Upper lobe of left lung (tissue), 6 donors: ENCODE data around the gene AREL1. TPM values are rescaled to one million over a fixed set of nuclear protein-coding genes. Genes with fewer than 3 reads are reported as not detected.

Source experiments
- ATAC-seq, 2 donors: fragments of 200-7000 bp; cut with Tn5 transposase; one replicate each; pipeline ENCODE4 v1.9.1; 2022; ENCODE audit warnings: mild to moderate bottlenecking in 2 of 2, moderate library complexity in 2 of 2; ENCODE audit not compliant: low FRiP score in 2 of 2
- DNase-seq, 2 donors: peaks; one replicate each; pipeline ENCODE4 v3.0.0-alpha.2; 2019 to 2020
- H3K27ac ChIP-seq, 4 donors: fragments of 200-600 bp; sonication (generic); one replicate each; pipeline ENCODE4 v1.5.1; 2016 to 2019
- H3K27me3 ChIP-seq, 4 donors: fragments of 200-600 bp; sonication (generic); one replicate each; pipeline ENCODE4 v1.5.1; 2017 to 2019
- H3K36me3 ChIP-seq, 4 donors: fragments of 200-600 bp; sonication (generic); one replicate each; pipeline ENCODE4 v1.5.1; 2016 to 2019
- H3K4me1 ChIP-seq, 4 donors: fragments of 200-600 bp; sonication (generic); one replicate each; pipeline ENCODE4 v1.5.1; 2018 to 2019
- H3K4me3 ChIP-seq, 4 donors: fragments of 200-600 bp; sonication (generic); one replicate each; pipeline ENCODE4 v1.5.1; 2017 to 2019; ENCODE audit warnings: mild to moderate bottlenecking in 2 of 4, moderate library complexity in 1 of 4
- H3K9me3 ChIP-seq, 4 donors: fragments of 200-600 bp; sonication (generic); one replicate each; pipeline ENCODE4 v1.5.1; 2018 to 2019
- EP300 ChIP-seq, 4 donors: sonication (generic); formaldehyde crosslinking; IDR thresholded peaks; one replicate each; pipeline ENCODE4 v1.5.1; 2017; ENCODE audit warnings: antibody characterized with exemption in 4 of 4, control low read depth in 2 of 4
- POLR2A ChIP-seq, 4 donors: fragments of 450-650 bp; IDR thresholded peaks; one replicate each; pipeline ENCODE4 v1.5.1; 2016 to 2017; ENCODE audit warnings: antibody characterized with exemption in 4 of 4, mild to moderate bottlenecking in 2 of 4
- POLR2AphosphoS5 ChIP-seq, 2 donors: sonication (generic); formaldehyde crosslinking; IDR thresholded peaks; one replicate each; pipeline ENCODE4 v1.5.1; 2017; ENCODE audit warnings: antibody characterized with exemption in 2 of 2
- WGBS, 2 donors: methylation state at CpG; one replicate each; pipeline ENCODE4 v1.1.5; 2017 to 2018; 5-methylcytosine and 5-hydroxymethylcytosine counted together
- total RNA-seq, 6 donors: library from RNA; depleted of rRNA in 4 of 6; stranded (reverse); fragments of >200 nt in 4 of 6; gene quantifications; one replicate each; pipeline versions ENCODE4 v1.1.0 to v1.2.1, GENCODE V29; 2016 to 2021
- TF ChIP-seq, protein P1 (sequence below), 6 experiments: fragments of 450-650 bp in 4 of 6; fragments of 200-600 bp in 2 of 6; sonication (generic) in 2 of 6; IDR thresholded peaks; one replicate each; pipeline ENCODE4 v1.5.1; 2016 to 2019; ENCODE audit warnings: antibody characterized with exemption in 6 of 6
- donor health status: DM: no; HTN: no; CAD: no; lungs with moderate emphysema.
- donor health status: DM: no; HTN: yes; CAD: no; lungs with severe emphysema.

AREL1 gene
- total RNA-seq, 6 donors from 2014 or later, result 13.5 to 44.0 (median 28.9) TPM

DNA sequence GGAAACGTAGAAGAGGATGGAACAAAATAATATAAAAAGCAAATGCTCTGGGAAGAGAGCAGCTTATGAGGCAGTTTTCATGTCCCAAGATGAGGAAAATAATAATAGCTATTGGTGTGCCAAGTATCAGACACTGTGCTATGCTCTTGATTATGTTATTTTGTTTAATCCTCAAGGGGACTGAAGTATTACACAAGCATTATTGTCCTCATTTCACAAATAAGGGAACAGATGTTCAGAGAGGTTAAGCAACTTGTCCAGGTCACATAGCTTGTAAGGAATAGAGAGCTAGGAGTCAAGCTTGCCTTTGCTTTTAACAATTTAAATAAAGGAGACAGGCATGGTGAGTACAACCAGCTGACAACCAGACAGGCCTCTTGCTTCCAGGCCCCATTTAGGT lies 73.9 kb downstream of the AREL1 start:
- Histone ChIP-seq H3K9me3 (no peaks in the 10 kb centered on the region), H3K4me1 (no peaks in the 10 kb centered on the region), H3K27me3 (no peaks in the 10 kb centered on the region), H3K36me3 (no peaks in the 10 kb centered on the region), H3K27ac (no peak overlapping the region), H3K4me3 (no peak overlapping the region)
- TF ChIP-seq EP300 (IDR thresholded peaks at IDR 0.05) (no peak), POLR2A (IDR thresholded peaks at IDR 0.05) (no peak), POLR2AphosphoS5 (IDR thresholded peaks at IDR 0.05) (no peak)
- TF ChIP-seq, protein P1, sequence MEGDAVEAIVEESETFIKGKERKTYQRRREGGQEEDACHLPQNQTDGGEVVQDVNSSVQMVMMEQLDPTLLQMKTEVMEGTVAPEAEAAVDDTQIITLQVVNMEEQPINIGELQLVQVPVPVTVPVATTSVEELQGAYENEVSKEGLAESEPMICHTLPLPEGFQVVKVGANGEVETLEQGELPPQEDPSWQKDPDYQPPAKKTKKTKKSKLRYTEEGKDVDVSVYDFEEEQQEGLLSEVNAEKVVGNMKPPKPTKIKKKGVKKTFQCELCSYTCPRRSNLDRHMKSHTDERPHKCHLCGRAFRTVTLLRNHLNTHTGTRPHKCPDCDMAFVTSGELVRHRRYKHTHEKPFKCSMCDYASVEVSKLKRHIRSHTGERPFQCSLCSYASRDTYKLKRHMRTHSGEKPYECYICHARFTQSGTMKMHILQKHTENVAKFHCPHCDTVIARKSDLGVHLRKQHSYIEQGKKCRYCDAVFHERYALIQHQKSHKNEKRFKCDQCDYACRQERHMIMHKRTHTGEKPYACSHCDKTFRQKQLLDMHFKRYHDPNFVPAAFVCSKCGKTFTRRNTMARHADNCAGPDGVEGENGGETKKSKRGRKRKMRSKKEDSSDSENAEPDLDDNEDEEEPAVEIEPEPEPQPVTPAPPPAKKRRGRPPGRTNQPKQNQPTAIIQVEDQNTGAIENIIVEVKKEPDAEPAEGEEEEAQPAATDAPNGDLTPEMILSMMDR (IDR thresholded peaks at IDR 0.05), result no peak
- WGBS, 2 donors, result 82 to 90% methylated on average over 1 of the region's 1 CpG
- DNase-seq (no peak), ATAC-seq (peak in 1 of 2 donors; percentile 62)

DNA sequence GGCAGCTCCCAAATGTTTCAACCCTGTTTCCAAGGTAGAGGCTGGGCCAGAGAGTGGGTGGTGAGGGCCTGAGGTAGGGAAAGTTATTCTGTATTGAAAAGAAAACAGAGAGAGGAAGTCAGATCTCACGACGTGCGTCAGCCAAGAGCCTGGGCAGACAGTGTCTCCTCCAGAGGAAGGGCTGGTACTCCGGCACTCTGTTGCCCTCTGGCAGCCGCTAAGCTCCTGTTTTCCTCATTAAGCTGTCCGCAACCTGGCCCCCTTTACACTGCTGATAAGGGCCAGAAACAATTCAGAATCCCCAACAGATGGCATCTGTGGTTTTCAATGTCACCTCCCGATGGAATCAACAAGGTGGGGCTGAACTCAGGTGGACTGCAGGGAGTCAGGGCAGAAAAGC lies 74.8 kb downstream of the AREL1 start:
- no peak overlapping the region for H3K4me3 ChIP-seq
- DNase-seq (no peak), ATAC-seq (no peak)
- no peaks in the 10 kb centered on the region for H3K36me3 ChIP-seq
- TF ChIP-seq EP300 (IDR thresholded peaks at IDR 0.05), result no peak
- 41 to 64% methylated on average over 6 to 7 of the region's 7 CpGs for WGBS, 2 donors
- no peak overlapping the region for H3K27ac ChIP-seq
- no peaks in the 10 kb centered on the region for H3K9me3 ChIP-seq
- H3K27me3 ChIP-seq, result no peaks in the 10 kb centered on the region
- H3K4me1 ChIP-seq, result no peaks in the 10 kb centered on the region

DNA sequence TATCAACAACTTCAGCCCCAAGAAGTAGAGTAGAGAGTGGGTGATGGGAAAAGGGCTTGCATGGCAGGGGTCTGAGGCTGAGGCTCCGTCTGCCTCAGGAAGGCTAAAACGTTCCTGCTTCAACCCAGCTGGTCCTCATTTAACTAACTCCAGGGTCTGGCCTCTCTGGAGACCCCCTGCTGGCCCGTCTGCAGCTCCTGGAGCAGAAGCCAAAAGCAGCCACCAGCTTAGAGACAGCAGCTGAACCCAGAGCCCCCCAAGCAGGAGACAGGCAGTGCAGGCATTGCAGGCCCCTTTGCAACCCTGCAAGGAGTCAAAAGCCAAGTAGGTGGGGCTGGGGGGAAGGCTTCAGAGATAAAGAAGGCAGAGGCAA lies 75.7 kb downstream of the AREL1 start:
- Histone ChIP-seq H3K4me1 (no peaks in the 10 kb centered on the region), H3K27ac (no peak overlapping the region), H3K4me3 (no peak overlapping the region), H3K27me3 (no peaks in the 10 kb centered on the region), H3K36me3 (no peaks in the 10 kb centered on the region), H3K9me3 (no peaks in the 10 kb centered on the region)
- WGBS, 2 donors, result 54 to 75% methylated on average over 2 to 3 of the region's 3 CpGs
- DNase-seq, result no peak
- ATAC-seq, result no peak
- TF ChIP-seq POLR2A (IDR thresholded peaks at IDR 0.05) (no peak), EP300 (IDR thresholded peaks at IDR 0.05) (no peak), POLR2AphosphoS5 (IDR thresholded peaks at IDR 0.05) (no peak)
- TF ChIP-seq, protein P1 (IDR thresholded peaks at IDR 0.05), result no peak

DNA sequence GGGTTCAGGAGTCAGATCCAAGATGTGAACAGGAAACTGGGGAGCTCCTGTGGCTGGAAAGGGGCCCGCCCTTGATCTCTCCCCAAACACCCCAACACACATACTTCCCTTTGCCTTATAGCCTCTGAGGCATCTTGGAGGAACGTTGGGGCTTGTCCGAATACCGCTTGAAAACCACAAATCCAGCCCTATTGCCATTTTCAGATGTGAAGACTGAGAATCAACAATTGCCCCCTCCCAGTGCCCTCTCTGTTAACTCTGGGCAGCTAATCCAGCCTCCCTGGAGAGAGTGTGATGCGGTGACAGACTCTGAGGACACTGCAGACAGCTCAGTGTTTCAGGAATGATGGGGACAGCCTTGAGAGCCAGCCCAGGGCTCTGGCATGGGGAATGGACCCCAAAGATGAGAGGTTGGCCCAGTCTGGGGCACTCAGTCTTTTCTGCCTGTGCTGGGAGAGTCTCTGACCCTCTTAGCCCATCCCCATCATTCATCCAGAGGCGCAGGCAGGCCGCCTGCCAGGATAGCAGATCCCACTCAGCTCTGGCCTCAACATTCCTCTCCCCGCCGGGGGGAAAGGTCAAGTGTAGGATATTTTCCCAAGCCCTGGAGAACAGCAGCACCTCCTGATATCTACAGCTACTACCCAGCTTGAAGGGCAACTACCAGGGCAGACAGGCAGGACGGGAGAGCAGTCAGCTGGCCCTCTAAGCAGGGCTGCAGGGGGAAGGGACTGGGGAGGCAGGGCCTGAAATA lies 76.3 kb downstream of the AREL1 start:
- Histone ChIP-seq H3K27me3 (no peaks in the 10 kb centered on the region), H3K4me1 (no peaks in the 10 kb centered on the region), H3K27ac (no peak overlapping the region), H3K36me3 (no peaks in the 10 kb centered on the region), H3K9me3 (no peaks in the 10 kb centered on the region), H3K4me3 (no peak overlapping the region)
- DNase-seq, result no peak
- no peak for TF ChIP-seq POLR2AphosphoS5 (IDR thresholded peaks at IDR 0.05)
- no peak for TF ChIP-seq POLR2A (IDR thresholded peaks at IDR 0.05)
- no peak for TF ChIP-seq EP300 (IDR thresholded peaks at IDR 0.05)
- TF ChIP-seq, protein P1 (IDR thresholded peaks at IDR 0.05), result no peak
- WGBS, 2 donors, result 72 to 77% methylated on average over 9 to 10 of the region's 10 CpGs
- no peak for ATAC-seq

DNA sequence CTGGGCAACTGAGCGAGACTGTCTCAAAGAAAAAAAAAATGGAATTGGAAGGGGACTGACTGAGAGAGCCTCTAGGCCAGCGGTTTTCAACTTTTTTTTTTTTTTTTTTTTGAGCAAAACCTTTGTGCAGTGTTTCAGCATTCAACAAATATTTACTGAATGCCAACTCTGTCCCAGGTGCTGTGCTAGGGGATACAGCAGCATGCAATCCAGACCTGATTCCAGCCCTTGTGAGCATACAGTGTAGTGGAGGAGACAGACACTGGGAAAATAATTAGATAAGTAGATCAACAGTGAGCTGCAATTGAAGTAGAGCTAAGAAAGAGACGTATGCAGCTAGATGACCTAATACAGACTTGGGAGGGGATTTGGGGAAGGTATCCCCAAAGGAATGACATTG lies 77.0 kb downstream of the AREL1 start:
- H3K4me1 ChIP-seq, result no peaks in the 10 kb centered on the region
- no peak overlapping the region for H3K4me3 ChIP-seq
- no peak for ATAC-seq
- no peaks in the 10 kb centered on the region for H3K9me3 ChIP-seq
- no peaks in the 10 kb centered on the region for H3K27me3 ChIP-seq
- no peaks in the 10 kb centered on the region for H3K36me3 ChIP-seq
- 88 to 91% methylated on average over 3 of the region's 3 CpGs for WGBS, 2 donors
- no peak for TF ChIP-seq POLR2A (IDR thresholded peaks at IDR 0.05)
- TF ChIP-seq, protein P1 (IDR thresholded peaks at IDR 0.05), result no peak
- no peak for TF ChIP-seq POLR2AphosphoS5 (IDR thresholded peaks at IDR 0.05)
- no peak for TF ChIP-seq EP300 (IDR thresholded peaks at IDR 0.05)
- H3K27ac ChIP-seq, result no peak overlapping the region
- DNase-seq, result no peak
